ENCODE data around the gene WNT5A. TPM values are rescaled to one million over a fixed set of nuclear protein-coding genes. Genes with fewer than 3 reads are reported as not detected.

Gene WNT5A
- total RNA-seq, 1 donor from 2014 or later: 99.3 TPM

DNA sequence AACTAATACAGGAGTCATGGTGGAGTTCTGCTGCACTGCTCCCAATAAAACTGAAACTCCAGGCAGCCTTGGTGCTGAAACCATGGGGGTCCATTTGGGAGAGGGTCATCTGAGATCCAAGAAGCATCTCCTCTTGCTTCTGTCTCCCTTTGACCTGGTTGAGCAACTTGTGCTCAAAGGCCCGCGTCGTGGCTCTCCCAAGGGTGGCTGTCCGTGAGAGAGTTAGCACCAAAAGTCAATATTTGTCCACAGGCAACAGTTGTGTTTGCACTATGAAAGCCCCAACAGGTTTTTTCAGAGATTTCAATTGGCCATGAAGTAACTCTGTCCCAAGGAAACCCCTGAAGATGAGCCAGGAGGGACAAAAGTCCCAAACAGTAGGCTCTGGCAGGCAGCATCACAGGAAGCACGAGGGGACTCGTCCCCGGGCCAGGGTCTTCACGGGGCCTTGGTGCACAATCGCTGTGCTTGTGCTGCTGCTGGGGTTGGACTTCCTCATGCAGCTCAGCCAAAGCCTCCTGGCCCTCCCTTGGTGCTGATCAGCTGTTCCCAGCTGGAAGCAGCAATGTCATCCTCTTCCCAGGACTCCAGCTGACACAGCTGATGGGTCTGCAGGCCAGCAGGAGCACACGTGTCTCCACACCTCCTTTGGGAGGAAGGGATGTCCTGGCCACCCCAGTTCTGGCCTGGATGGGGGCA, 39.4 kb upstream of the WNT5A start:
- H3K36me3 Mint-ChIP-seq: peaks cover 4% of the 10 kb centered on the region
- H3K27me3 Mint-ChIP-seq: peaks cover 15% of the 10 kb centered on the region
- H3K4me3 Mint-ChIP-seq: no peak overlapping the region
- H3K27ac Mint-ChIP-seq: no peak overlapping the region
- peaks cover 49% of the 10 kb centered on the region for H3K4me1 Mint-ChIP-seq (ENCODE audit: unreplicated experiment)
- peaks cover 8% of the 10 kb centered on the region for H3K9me3 Mint-ChIP-seq
- TF ChIP-seq, protein P1, sequence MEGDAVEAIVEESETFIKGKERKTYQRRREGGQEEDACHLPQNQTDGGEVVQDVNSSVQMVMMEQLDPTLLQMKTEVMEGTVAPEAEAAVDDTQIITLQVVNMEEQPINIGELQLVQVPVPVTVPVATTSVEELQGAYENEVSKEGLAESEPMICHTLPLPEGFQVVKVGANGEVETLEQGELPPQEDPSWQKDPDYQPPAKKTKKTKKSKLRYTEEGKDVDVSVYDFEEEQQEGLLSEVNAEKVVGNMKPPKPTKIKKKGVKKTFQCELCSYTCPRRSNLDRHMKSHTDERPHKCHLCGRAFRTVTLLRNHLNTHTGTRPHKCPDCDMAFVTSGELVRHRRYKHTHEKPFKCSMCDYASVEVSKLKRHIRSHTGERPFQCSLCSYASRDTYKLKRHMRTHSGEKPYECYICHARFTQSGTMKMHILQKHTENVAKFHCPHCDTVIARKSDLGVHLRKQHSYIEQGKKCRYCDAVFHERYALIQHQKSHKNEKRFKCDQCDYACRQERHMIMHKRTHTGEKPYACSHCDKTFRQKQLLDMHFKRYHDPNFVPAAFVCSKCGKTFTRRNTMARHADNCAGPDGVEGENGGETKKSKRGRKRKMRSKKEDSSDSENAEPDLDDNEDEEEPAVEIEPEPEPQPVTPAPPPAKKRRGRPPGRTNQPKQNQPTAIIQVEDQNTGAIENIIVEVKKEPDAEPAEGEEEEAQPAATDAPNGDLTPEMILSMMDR (conservative IDR thresholded peaks at IDR 0.05): no peak
- no peak for DNase-seq (ENCODE audit: extremely low spot score, unreplicated experiment)

DNA sequence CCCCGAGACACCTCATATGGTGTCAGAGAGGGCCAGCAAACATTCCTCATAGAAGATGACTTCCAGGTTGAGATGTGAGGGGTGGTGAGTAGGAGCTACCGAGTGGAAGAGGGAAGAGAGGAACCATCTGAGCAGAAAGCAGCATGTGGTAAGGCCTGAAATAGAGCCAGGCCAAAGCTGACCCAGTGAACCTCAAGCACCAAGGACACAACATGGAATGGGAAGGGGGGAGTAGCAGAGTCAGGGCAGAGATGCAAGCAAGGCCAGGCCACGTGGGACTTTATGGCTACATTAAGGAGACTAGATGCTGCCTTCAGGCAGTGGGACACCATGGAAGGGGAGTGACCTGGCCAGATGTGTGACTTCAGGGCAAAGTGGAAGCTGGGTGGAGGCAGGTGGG, 38.3 kb upstream of the WNT5A start:
- H3K27me3 Mint-ChIP-seq: peaks cover 15% of the 10 kb centered on the region
- no peak overlapping the region for H3K27ac Mint-ChIP-seq
- peaks cover 8% of the 10 kb centered on the region for H3K9me3 Mint-ChIP-seq
- DNase-seq (ENCODE audit: extremely low spot score, unreplicated experiment): no peak
- TF ChIP-seq, protein P1 (conservative IDR thresholded peaks at IDR 0.05): no peak
- H3K36me3 Mint-ChIP-seq: peaks cover 4% of the 10 kb centered on the region
- no peak overlapping the region for H3K4me3 Mint-ChIP-seq
- peaks cover 49% of the 10 kb centered on the region for H3K4me1 Mint-ChIP-seq (ENCODE audit: unreplicated experiment)

DNA sequence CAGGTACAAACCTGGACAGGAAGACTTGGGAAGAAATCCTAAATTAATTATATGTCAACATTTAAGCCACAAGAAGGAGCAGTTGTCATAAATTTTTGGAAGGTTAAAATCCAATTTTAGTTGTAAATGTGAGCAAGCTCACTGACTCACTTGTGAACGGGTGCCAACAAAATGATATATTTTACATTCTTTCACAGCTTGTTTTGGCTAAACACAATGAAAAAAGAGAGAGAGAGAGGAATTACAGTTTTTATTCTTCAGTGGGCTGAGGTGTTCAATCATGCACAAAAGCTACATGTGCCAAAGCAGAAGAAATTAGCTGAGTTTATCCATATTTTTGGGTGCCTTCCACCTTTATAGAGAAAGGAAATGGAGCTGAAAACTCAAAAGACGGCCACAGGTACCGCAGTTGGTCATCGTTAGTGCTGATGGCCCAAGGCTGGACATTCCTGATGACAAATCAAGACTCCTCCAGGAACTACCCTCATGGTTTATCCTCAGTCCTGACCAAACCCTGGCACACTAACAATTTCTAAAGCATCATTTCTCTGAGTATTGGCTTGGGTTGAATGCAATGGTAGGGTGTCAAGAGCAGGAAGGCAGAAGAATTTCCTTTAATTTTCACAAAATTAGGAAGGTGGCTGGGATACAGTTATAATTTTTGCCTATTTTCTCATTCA, 37.6 kb upstream of the WNT5A start:
- H3K4me1 Mint-ChIP-seq (ENCODE audit: unreplicated experiment): peaks cover 49% of the 10 kb centered on the region
- H3K36me3 Mint-ChIP-seq: peaks cover 4% of the 10 kb centered on the region
- peaks cover 8% of the 10 kb centered on the region for H3K9me3 Mint-ChIP-seq
- H3K27me3 Mint-ChIP-seq: peaks cover 15% of the 10 kb centered on the region
- H3K4me3 Mint-ChIP-seq: no peak overlapping the region
- TF ChIP-seq, protein P1 (conservative IDR thresholded peaks at IDR 0.05): no peak
- DNase-seq (ENCODE audit: extremely low spot score, unreplicated experiment): no peak
- H3K27ac Mint-ChIP-seq: no peak overlapping the region

DNA sequence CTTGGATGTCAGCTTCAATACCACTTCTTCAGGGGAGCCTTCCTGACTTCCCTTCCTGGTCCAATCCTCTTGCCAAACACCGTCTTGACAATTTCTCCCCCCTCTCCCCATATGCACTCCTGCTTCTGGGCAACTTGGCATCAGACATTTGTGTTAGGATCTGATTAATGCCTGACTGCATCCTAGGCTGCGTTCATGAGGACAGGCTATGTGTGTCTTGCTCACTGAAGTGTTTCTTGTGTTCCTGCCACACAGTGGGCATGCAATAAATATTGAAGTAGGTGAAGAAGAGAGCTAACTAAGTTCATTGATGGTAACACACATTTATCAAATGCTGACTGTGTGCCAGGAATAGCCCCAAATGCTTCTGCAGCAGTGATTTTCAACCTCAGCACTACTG, 36.4 kb upstream of the WNT5A start:
- peaks cover 15% of the 10 kb centered on the region for H3K27me3 Mint-ChIP-seq
- no peak overlapping the region for H3K4me3 Mint-ChIP-seq
- peaks cover 8% of the 10 kb centered on the region for H3K9me3 Mint-ChIP-seq
- TF ChIP-seq, protein P1 (conservative IDR thresholded peaks at IDR 0.05): no peak
- DNase-seq (ENCODE audit: extremely low spot score, unreplicated experiment): no peak
- H3K36me3 Mint-ChIP-seq: peaks cover 4% of the 10 kb centered on the region
- no peak overlapping the region for H3K27ac Mint-ChIP-seq
- H3K4me1 Mint-ChIP-seq (ENCODE audit: unreplicated experiment): peaks cover 55% of the 10 kb centered on the region

DNA sequence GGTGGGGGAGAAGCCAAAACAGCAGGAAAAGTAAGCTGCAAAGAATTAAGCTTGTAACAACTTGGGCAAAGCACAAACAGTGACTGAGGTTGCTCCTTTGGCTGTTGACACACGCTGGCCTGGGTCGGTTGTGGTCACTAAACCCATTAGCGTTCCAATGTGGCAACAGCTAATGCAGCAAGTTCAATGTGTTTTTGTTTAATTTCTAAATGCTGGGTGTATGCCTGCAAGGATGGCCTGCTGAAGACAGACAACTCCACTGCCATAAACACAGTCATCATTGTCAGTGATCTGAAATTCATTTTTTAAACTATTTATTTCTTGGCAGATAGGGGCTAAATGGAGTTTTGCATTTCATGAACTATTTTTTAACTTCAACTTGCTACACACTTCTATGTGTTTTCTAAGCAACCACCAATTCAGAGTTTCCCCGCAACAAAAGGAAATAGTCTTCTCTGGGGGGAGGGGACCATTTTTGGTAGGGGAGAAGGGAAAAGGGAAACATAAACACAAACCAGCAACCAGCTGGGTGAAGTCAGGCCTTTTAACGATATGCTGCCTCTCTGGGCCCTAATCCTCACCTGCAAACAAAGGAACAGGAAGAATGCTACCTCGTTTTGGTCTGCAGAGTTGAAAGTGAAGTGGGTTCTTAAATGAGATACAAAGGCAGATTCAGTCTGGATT, 34.8 kb upstream of the WNT5A start:
- H3K4me3 Mint-ChIP-seq: peak overlapping the region; percentile 10
- peaks cover 8% of the 10 kb centered on the region for H3K9me3 Mint-ChIP-seq
- TF ChIP-seq, protein P1 (conservative IDR thresholded peaks at IDR 0.05): no peak
- H3K36me3 Mint-ChIP-seq: no peaks in the 10 kb centered on the region
- peaks cover 14% of the 10 kb centered on the region for H3K27me3 Mint-ChIP-seq
- H3K4me1 Mint-ChIP-seq (ENCODE audit: unreplicated experiment): peaks cover 58% of the 10 kb centered on the region
- no peak for DNase-seq (ENCODE audit: extremely low spot score, unreplicated experiment)
- peak overlapping the region; percentile 48 for H3K27ac Mint-ChIP-seq
